Upper lobe of left lung (tissue), 6 donors: ENCODE results near the gene KRT80. TPM values are rescaled to one million over a fixed set of nuclear protein-coding genes. Genes with fewer than 3 reads are reported as not detected.
A peak's percentile ranks its signal among the peaks of the same experiment; 100 is the strongest.

Source experiments
- ATAC-seq, 2 donors: fragments of 200-7000 bp; cut with Tn5 transposase; one replicate each; pipeline ENCODE4 v1.9.1; 2022; ENCODE audit warnings: mild to moderate bottlenecking in 2 of 2, moderate library complexity in 2 of 2; ENCODE audit not compliant: low FRiP score in 2 of 2
- DNase-seq, 2 donors: peaks; one replicate each; pipeline ENCODE4 v3.0.0-alpha.2; 2019 to 2020
- H3K27ac ChIP-seq, 4 donors: fragments of 200-600 bp; sonication (generic); one replicate each; pipeline ENCODE4 v1.5.1; 2016 to 2019
- H3K27me3 ChIP-seq, 4 donors: fragments of 200-600 bp; sonication (generic); one replicate each; pipeline ENCODE4 v1.5.1; 2017 to 2019
- H3K36me3 ChIP-seq, 4 donors: fragments of 200-600 bp; sonication (generic); one replicate each; pipeline ENCODE4 v1.5.1; 2016 to 2019
- H3K4me1 ChIP-seq, 4 donors: fragments of 200-600 bp; sonication (generic); one replicate each; pipeline ENCODE4 v1.5.1; 2018 to 2019
- H3K4me3 ChIP-seq, 4 donors: fragments of 200-600 bp; sonication (generic); one replicate each; pipeline ENCODE4 v1.5.1; 2017 to 2019; ENCODE audit warnings: mild to moderate bottlenecking in 2 of 4, moderate library complexity in 1 of 4
- H3K9me3 ChIP-seq, 4 donors: fragments of 200-600 bp; sonication (generic); one replicate each; pipeline ENCODE4 v1.5.1; 2018 to 2019
- CTCF ChIP-seq, 6 experiments: fragments of 450-650 bp in 4 of 6; fragments of 200-600 bp in 2 of 6; sonication (generic) in 2 of 6; IDR thresholded peaks; one replicate each; pipeline ENCODE4 v1.5.1; 2016 to 2019; ENCODE audit warnings: antibody characterized with exemption in 6 of 6
- EP300 ChIP-seq, 4 donors: sonication (generic); formaldehyde crosslinking; IDR thresholded peaks; one replicate each; pipeline ENCODE4 v1.5.1; 2017; ENCODE audit warnings: antibody characterized with exemption in 4 of 4, control low read depth in 2 of 4
- POLR2A ChIP-seq, 4 donors: fragments of 450-650 bp; IDR thresholded peaks; one replicate each; pipeline ENCODE4 v1.5.1; 2016 to 2017; ENCODE audit warnings: antibody characterized with exemption in 4 of 4, mild to moderate bottlenecking in 2 of 4
- POLR2AphosphoS5 ChIP-seq, 2 donors: sonication (generic); formaldehyde crosslinking; IDR thresholded peaks; one replicate each; pipeline ENCODE4 v1.5.1; 2017; ENCODE audit warnings: antibody characterized with exemption in 2 of 2
- WGBS, 2 donors: methylation state at CpG; one replicate each; pipeline ENCODE4 v1.1.5; 2017 to 2018; 5-methylcytosine and 5-hydroxymethylcytosine counted together
- total RNA-seq, 6 donors: library from RNA; depleted of rRNA in 4 of 6; stranded (reverse); fragments of >200 nt in 4 of 6; gene quantifications; one replicate each; pipeline versions ENCODE4 v1.1.0 to v1.2.1, GENCODE V29; 2016 to 2021
- donor health status: DM: no; HTN: no; CAD: no; lungs with moderate emphysema.
- donor health status: DM: no; HTN: yes; CAD: no; lungs with severe emphysema.

The KRT80 gene
- total RNA-seq, 6 donors from 2014 or later = 2.1 to 15.2 (median 6.6) TPM

- no peak for ATAC-seq
- Histone ChIP-seq H3K4me1 (peaks cover 8 to 15% (median 11%) of the 10 kb centered on the region in 4 donors), H3K36me3 (no peaks in the 10 kb centered on the region), H3K27ac (no peak overlapping the region), H3K27me3 (no peaks in the 10 kb centered on the region), H3K9me3 (no peaks in the 10 kb centered on the region), H3K4me3 (no peak overlapping the region)
- DNase-seq = no peak
- TF ChIP-seq POLR2A (IDR thresholded peaks at IDR 0.05) (no peak), POLR2AphosphoS5 (IDR thresholded peaks at IDR 0.05) (no peak), CTCF (IDR thresholded peaks at IDR 0.05) (no peak), EP300 (IDR thresholded peaks at IDR 0.05) (no peak)
- WGBS, 2 donors = 89% methylated on average over 3 of the region's 3 CpGs
These were observed 28.7 kb upstream of the KRT80 start for GRCh38 chr12:52220477-52220876.

- Histone ChIP-seq H3K36me3 (no peaks in the 10 kb centered on the region), H3K9me3 (no peaks in the 10 kb centered on the region), H3K27me3 (no peaks in the 10 kb centered on the region), H3K4me1 (peaks cover 14 to 28% (median 22%) of the 10 kb centered on the region in 4 donors), H3K27ac (peak overlapping the region in 2 of 4 donors; percentile 44 to 47), H3K4me3 (no peak overlapping the region)
- 76 to 94% methylated on average over 4 of the region's 4 CpGs for WGBS, 2 donors
- DNase-seq (no peak), ATAC-seq (no peak)
- no peak for TF ChIP-seq POLR2AphosphoS5 (IDR thresholded peaks at IDR 0.05)
- TF ChIP-seq EP300 (IDR thresholded peaks at IDR 0.05) = no peak
- TF ChIP-seq CTCF (IDR thresholded peaks at IDR 0.05) = no peak
- TF ChIP-seq POLR2A (IDR thresholded peaks at IDR 0.05) = no peak
These were observed 26.2 kb upstream of the KRT80 start for GRCh38 chr12:52218001-52218400.

- peak; percentile 17 to 46 for ATAC-seq
- Histone ChIP-seq H3K4me3 (no peak overlapping the region), H3K36me3 (no peaks in the 10 kb centered on the region), H3K27me3 (no peaks in the 10 kb centered on the region), H3K4me1 (peaks cover 14 to 28% (median 23%) of the 10 kb centered on the region in 4 donors), H3K27ac (peak overlapping the region in 3 of 4 donors; percentile 44 to 62 (median 47)), H3K9me3 (no peaks in the 10 kb centered on the region)
- DNase-seq = peak; percentile 81 to 93
- TF ChIP-seq EP300 (IDR thresholded peaks at IDR 0.05) = peak in 1 of 4 donors; percentile 84
- TF ChIP-seq POLR2A (IDR thresholded peaks at IDR 0.05) = no peak
- peak in 1 of 2 donors; percentile 58 for TF ChIP-seq POLR2AphosphoS5 (IDR thresholded peaks at IDR 0.05)
- no peak for TF ChIP-seq CTCF (IDR thresholded peaks at IDR 0.05)
- WGBS, 2 donors = 16 to 24% methylated on average over 4 to 5 of the region's 5 CpGs
These were observed 25.4 kb upstream of the KRT80 start for GRCh38 chr12:52217223-52217622.

- DNase-seq (no peak), ATAC-seq (no peak)
- Histone ChIP-seq H3K4me3 (no peak overlapping the region), H3K27me3 (no peaks in the 10 kb centered on the region), H3K27ac (peak overlapping the region in 3 of 4 donors; percentile 44 to 62 (median 47)), H3K36me3 (no peaks in the 10 kb centered on the region), H3K9me3 (no peaks in the 10 kb centered on the region), H3K4me1 (peaks cover 14 to 28% (median 23%) of the 10 kb centered on the region in 4 donors)
- 20 to 24% methylated on average over 1 of the region's 1 CpG for WGBS, 2 donors
- TF ChIP-seq POLR2AphosphoS5 (IDR thresholded peaks at IDR 0.05) (no peak), CTCF (IDR thresholded peaks at IDR 0.05) (no peak), POLR2A (IDR thresholded peaks at IDR 0.05) (no peak), EP300 (IDR thresholded peaks at IDR 0.05) (no peak)
These were observed 25.0 kb upstream of the KRT80 start for GRCh38 chr12:52216807-52217206.

- peak overlapping the region in 2 of 4 donors; percentile 11 to 62 for H3K27ac ChIP-seq
- H3K27me3 ChIP-seq = no peaks in the 10 kb centered on the region
- no peaks in the 10 kb centered on the region for H3K36me3 ChIP-seq
- peaks cover 14 to 28% (median 23%) of the 10 kb centered on the region in 4 donors for H3K4me1 ChIP-seq
- no peaks in the 10 kb centered on the region for H3K9me3 ChIP-seq
- DNase-seq (peak in 1 of 2 donors; percentile 20), ATAC-seq (no peak)
- 64 to 76% methylated on average over 4 of the region's 4 CpGs for WGBS, 2 donors
- H3K4me3 ChIP-seq = no peak overlapping the region
- TF ChIP-seq POLR2AphosphoS5 (IDR thresholded peaks at IDR 0.05) = no peak
- no peak for TF ChIP-seq POLR2A (IDR thresholded peaks at IDR 0.05)
- TF ChIP-seq EP300 (IDR thresholded peaks at IDR 0.05) = no peak
- no peak for TF ChIP-seq CTCF (IDR thresholded peaks at IDR 0.05)
These were observed 24.3 kb upstream of the KRT80 start for GRCh38 chr12:52216100-52216499.
